GM06990 (cell line): ENCODE measurements around the gene CALB2.
"Not testable (repeated sequence)": the region's sequence is repeated elsewhere in the genome, so short reads cannot be mapped to it uniquely, and the experiment has no call there.

Experiments
- DNase-seq: peaks from one replicate; pipeline ENCODE4 v3.0.0-alpha.2; 2011; ENCODE audit not compliant: insufficient read length; ENCODE audit errors: extremely low read depth
- H3K27me3 ChIP-seq: replicated peaks from 2 replicates; pipeline ENCODE4 v1.6.0; 2011; ENCODE audit warnings: low read length; ENCODE audit not compliant: control insufficient read depth, insufficient read depth
- H3K36me3 ChIP-seq: 2 replicates; pipeline ENCODE4 v1.5.1; 2011; ENCODE audit warnings: low read length; ENCODE audit not compliant: control insufficient read depth, insufficient read depth
- H3K4me3 ChIP-seq: replicated peaks from 2 replicates; pipeline ENCODE4 v1.5.1; 2011; ENCODE audit warnings: low read depth, mild to moderate bottlenecking, control low read depth, low read length
- CTCF ChIP-seq: IDR thresholded peaks from 2 replicates; pipeline ENCODE4 v1.5.1; 2011; ENCODE audit warnings: low read length, control low read depth, mild to moderate bottlenecking, inconsistent platforms; ENCODE audit not compliant: insufficient read depth, poor library complexity, severe bottlenecking

CALB2 gene

GRCh38 chr16:71358464-71358998 lies at the start of gene CALB2:
CALB2 (plus strand) TSS chr16:71358723; CDS start chr16:71358793, 70 bp downstream.
- DNase-seq: peak; percentile 65
- TF ChIP-seq CTCF: peak; percentile 57
- no peaks in the 10 kb centered on the region; the same call in none of the 2 replicates for H3K27me3 ChIP-seq
- H3K4me3 ChIP-seq: no peak within 1 kb of the TSS
- no peaks in the 10 kb centered on the region for H3K36me3 ChIP-seq

GRCh38 chr16:71311553-71312158 lies 46.9 kb upstream of the CALB2 start:
- no peaks in the 10 kb centered on the region for H3K27me3 ChIP-seq
- TF ChIP-seq CTCF: peak; percentile 70
- no peaks in the 10 kb centered on the region for H3K36me3 ChIP-seq
- no peak overlapping the region for H3K4me3 ChIP-seq
- peak; percentile 7 for DNase-seq

- DNase-seq, H3K27me3 ChIP-seq, H3K4me3 ChIP-seq, H3K36me3 ChIP-seq: not testable (repeated sequence)
Observed at GRCh38 chr16:71313591-71313990, 44.9 kb upstream of the CALB2 start.

- Histone ChIP-seq H3K36me3 (no peaks in the 10 kb centered on the region), H3K27me3 (no peaks in the 10 kb centered on the region), H3K4me3 (no peak overlapping the region)
- TF ChIP-seq CTCF: no peak
- DNase-seq: no peak
Observed at GRCh38 chr16:71315269-71315668, 43.3 kb upstream of the CALB2 start.

GRCh38 chr16:71319999-71320398 lies 38.5 kb upstream of the CALB2 start:
- TF ChIP-seq CTCF: no peak
- no peak for DNase-seq
- Histone ChIP-seq H3K4me3 (no peak overlapping the region), H3K36me3 (no peaks in the 10 kb centered on the region), H3K27me3 (no peaks in the 10 kb centered on the region)

GRCh38 chr16:71327720-71328119 lies 30.8 kb upstream of the CALB2 start:
- DNase-seq: no peak
- no peaks in the 10 kb centered on the region for H3K36me3 ChIP-seq
- TF ChIP-seq CTCF: no peak
- no peak overlapping the region for H3K4me3 ChIP-seq
- H3K27me3 ChIP-seq: no peaks in the 10 kb centered on the region
